Adrenal gland (tissue), 12 donors: Measurements from ENCODE around the gene TOGARAM1. TPM values are rescaled to one million over a fixed set of nuclear protein-coding genes. Genes with fewer than 3 reads are reported as not detected.

Experiments used
- DNase-seq, 7 donors: peaks; one replicate each; pipeline ENCODE4 v3.0.0-alpha.2; 2019 to 2020
- H3K27ac ChIP-seq, 5 donors: fragments of 200-600 bp; sonication (generic) in 4 of 5; 1 replicate in 3 of 5; 2 replicates in 2 of 5; pipeline versions ENCODE4 v1.5.1 to v1.8.0; 2016 to 2020; ENCODE audit warnings: mild to moderate bottlenecking in 1 of 5
- H3K27me3 ChIP-seq: fragments of 200-600 bp; 2 replicates; pipeline ENCODE4 v1.8.0; 2021
- H3K36me3 ChIP-seq, 2 donors: fragments of 200-600 bp; replicated peaks in 1 of 2; 1 replicate in 1 of 2; 2 replicates in 1 of 2; pipeline versions ENCODE4 v1.5.1 to v1.8.0; 2018 to 2022
- H3K4me1 ChIP-seq, 2 donors: fragments of 200-600 bp; replicated peaks in 1 of 2; 1 replicate in 1 of 2; 2 replicates in 1 of 2; pipeline versions ENCODE4 v1.5.1 to v1.8.0; 2018 to 2021
- H3K4me3 ChIP-seq, 4 donors: fragments of 200-600 bp; sonication (generic) in 3 of 4; one replicate each; pipeline ENCODE4 v1.5.1; 2016 to 2018
- H3K9me3 ChIP-seq, 3 donors: fragments of 200-600 bp; sonication (generic) in 1 of 3; replicated peaks in 1 of 3; 1 replicate in 2 of 3; 2 replicates in 1 of 3; pipeline versions ENCODE4 v1.5.1 to v1.8.0; 2016 to 2021
- POLR2A ChIP-seq, 2 donors: fragments of 450-650 bp; IDR thresholded peaks; one replicate each; pipeline ENCODE4 v1.6.1; 2017; ENCODE audit warnings: antibody characterized with exemption in 2 of 2, mild to moderate bottlenecking in 2 of 2, moderate library complexity in 1 of 2
- WGBS, 4 donors: extraction: QIAGEN DNeasy Blood & Tissue Kit in 2 of 4; methylation state at CpG; one replicate each; pipeline versions ENCODE4 v1.1.5 to v1.1.7; 2013 to 2017; 5-methylcytosine and 5-hydroxymethylcytosine counted together
- intact Hi-C, 2 donors: fragments of 100-400 bp; cut with DNase I; formaldehyde crosslinking; loops; one replicate each; pipeline versions ENCODE4 v1.14.1 to v1.15.0; 2022 to 2023
- polyA plus RNA-seq, 3 donors: library from polyadenylated mRNA; stranded (reverse); fragments of 200-250 nt in 2 of 3; fragments of 350-450 nt in 1 of 3; fragmentation: Illumina TruSeq in 1 of 3; extraction: RNeasy Lipid Tissue Mini Kit (QIAGEN cat#74804) in 1 of 3; gene quantifications; one replicate each; pipeline ENCODE4 v1.2.3, GENCODE V29; 2013 to 2014
- total RNA-seq, 9 donors: library from RNA; depleted of rRNA in 4 of 9; stranded (reverse); fragments of >200 nt in 4 of 9; fragments of 120-200 nt in 1 of 9; fragmentation: NEBNext Ultra II Directional in 1 of 9; extraction: Animal tissue kit (Norgen Biotek cat#: 25700) in 1 of 9; gene quantifications; one replicate each; pipeline versions ENCODE4 v1.1.0 to v1.2.4, GENCODE V29; 2013 to 2023
- TF ChIP-seq, protein P1 (sequence below), 6 experiments: fragments of 450-650 bp in 4 of 6; fragments of 200-600 bp in 2 of 6; sonication (generic) in 1 of 6; IDR thresholded peaks; 1 replicate in 5 of 6; 2 replicates in 1 of 6; pipeline versions ENCODE4 v1.5.1 to v1.8.0; 2016 to 2021; ENCODE audit warnings: antibody characterized with exemption in 6 of 6, mild to moderate bottlenecking in 2 of 6, moderate library complexity in 1 of 6
- donor health status: healthy with polysubstance abuse.
- donor health status: Bipolar disorder and iron deficiency.
- donor health status: DM: yes; HTN: yes; CAD: no.
- donor health status: DM: no; HTN: no; CAD: no.
- donor health status: DM: no; HTN: no; CAD: no.
- donor health status: DM: yes; HTN: yes; CAD: no.

Gene TOGARAM1
- total and polyA plus RNA-seq, 12 donors, result 4.2 to 42.0 (median 19.1) TPM

DNA sequence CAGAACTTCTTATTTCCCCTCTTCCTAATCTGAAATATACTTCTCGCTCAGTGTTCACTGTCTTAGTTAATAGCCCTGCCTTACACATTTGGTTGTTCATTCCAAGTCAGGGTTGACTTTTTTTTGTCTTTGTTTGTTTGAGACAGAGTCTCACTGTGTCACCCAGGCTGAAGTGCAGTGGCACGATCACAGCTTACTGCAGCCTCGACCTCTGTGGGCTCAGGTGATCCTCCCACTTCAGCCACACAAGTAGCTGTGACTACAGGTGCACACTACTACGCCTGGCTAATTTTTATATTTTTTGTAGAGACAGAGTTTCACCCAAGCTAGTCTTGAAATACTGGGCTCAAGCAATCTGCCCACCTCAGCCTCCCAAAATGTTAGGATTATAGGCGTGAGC is 79.7 kb downstream of the TOGARAM1 start:
- 97 to 100% (median 98%) methylated on average over 5 of the region's 5 CpGs for WGBS, 4 donors
- no peaks in the 10 kb centered on the region for H3K27me3 ChIP-seq
- H3K36me3 ChIP-seq, result peaks cover 0 to 8% of the 10 kb centered on the region in 2 donors

DNA sequence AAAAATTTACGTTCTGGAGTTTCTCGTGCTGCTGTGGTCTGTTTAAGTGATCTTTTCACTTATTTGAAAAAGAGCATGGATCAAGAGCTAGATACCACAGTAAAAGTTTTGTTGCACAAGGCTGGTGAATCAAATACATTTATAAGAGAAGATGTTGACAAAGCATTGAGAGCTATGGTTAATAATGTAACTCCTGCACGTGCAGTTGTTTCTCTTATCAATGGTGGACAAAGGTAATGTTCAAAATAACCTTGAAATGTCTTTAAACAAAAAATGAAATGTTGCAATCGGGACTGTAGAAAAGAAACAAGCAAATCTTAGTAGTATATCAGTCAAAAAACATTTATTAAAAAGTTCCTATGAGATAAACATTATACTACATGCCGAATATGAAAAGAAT is 82.6 kb downstream of the TOGARAM1 start:
- H3K4me3 ChIP-seq, result no peak overlapping the region
- DNase-seq, result no peak
- TF ChIP-seq, protein P1, sequence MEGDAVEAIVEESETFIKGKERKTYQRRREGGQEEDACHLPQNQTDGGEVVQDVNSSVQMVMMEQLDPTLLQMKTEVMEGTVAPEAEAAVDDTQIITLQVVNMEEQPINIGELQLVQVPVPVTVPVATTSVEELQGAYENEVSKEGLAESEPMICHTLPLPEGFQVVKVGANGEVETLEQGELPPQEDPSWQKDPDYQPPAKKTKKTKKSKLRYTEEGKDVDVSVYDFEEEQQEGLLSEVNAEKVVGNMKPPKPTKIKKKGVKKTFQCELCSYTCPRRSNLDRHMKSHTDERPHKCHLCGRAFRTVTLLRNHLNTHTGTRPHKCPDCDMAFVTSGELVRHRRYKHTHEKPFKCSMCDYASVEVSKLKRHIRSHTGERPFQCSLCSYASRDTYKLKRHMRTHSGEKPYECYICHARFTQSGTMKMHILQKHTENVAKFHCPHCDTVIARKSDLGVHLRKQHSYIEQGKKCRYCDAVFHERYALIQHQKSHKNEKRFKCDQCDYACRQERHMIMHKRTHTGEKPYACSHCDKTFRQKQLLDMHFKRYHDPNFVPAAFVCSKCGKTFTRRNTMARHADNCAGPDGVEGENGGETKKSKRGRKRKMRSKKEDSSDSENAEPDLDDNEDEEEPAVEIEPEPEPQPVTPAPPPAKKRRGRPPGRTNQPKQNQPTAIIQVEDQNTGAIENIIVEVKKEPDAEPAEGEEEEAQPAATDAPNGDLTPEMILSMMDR (IDR thresholded peaks at IDR 0.05), result no peak
- TF ChIP-seq POLR2A (IDR thresholded peaks at IDR 0.05), result no peak

More for the DNA sequence above, 79.7 kb downstream of the TOGARAM1 start:
- no peak for TF ChIP-seq POLR2A (IDR thresholded peaks at IDR 0.05)
- TF ChIP-seq, protein P1 (IDR thresholded peaks at IDR 0.05), result no peak
- Histone ChIP-seq H3K4me1 (no peaks in the 10 kb centered on the region), H3K27ac (no peak overlapping the region), H3K4me3 (no peak overlapping the region), H3K9me3 (no peaks in the 10 kb centered on the region)
- no peak for DNase-seq
- intact Hi-C loops, result no loop called here

DNA sequence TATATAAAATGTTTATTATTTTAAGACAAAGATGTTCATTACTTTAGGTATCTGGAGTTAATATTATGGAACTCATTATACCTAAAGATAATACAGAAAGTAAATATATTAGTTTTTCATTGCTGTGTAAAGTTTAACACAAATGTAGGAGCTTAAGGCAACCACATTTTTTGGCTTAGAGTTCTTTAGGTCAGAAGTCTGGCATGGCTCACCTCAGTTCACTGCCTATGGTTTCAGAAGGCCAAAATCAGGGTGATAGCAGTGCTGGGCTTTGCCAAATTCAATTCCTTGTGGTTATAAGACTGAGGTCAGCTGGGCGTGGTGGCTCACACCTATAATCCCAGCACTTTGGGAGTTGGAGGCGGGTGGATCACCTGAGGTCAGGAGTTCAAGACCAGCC is 86.4 kb downstream of the TOGARAM1 start:
- Histone ChIP-seq H3K27me3 (no peaks in the 10 kb centered on the region), H3K4me1 (no peaks in the 10 kb centered on the region), H3K4me3 (no peak overlapping the region), H3K36me3 (peaks cover 0 to 19% of the 10 kb centered on the region in 2 donors), H3K9me3 (no peaks in the 10 kb centered on the region), H3K27ac (no peak overlapping the region)
- no peak for TF ChIP-seq POLR2A (IDR thresholded peaks at IDR 0.05)
- TF ChIP-seq, protein P1 (IDR thresholded peaks at IDR 0.05), result no peak
- no peak for DNase-seq
- WGBS, 4 donors, result 90 to 100% (median 97%) methylated on average over 2 of the region's 2 CpGs
- intact Hi-C loops, result no loop called here

More for the DNA sequence above, 82.6 kb downstream of the TOGARAM1 start:
- no peaks in the 10 kb centered on the region for H3K9me3 ChIP-seq
- no peaks in the 10 kb centered on the region for H3K4me1 ChIP-seq
- intact Hi-C loops, result no loop called here
- H3K27ac ChIP-seq, result no peak overlapping the region
- 67 to 70% (median 68%) methylated on average over 5 of the region's 5 CpGs for WGBS, 4 donors
- H3K27me3 ChIP-seq, result no peaks in the 10 kb centered on the region
- peaks cover 0 to 9% of the 10 kb centered on the region in 2 donors for H3K36me3 ChIP-seq

DNA sequence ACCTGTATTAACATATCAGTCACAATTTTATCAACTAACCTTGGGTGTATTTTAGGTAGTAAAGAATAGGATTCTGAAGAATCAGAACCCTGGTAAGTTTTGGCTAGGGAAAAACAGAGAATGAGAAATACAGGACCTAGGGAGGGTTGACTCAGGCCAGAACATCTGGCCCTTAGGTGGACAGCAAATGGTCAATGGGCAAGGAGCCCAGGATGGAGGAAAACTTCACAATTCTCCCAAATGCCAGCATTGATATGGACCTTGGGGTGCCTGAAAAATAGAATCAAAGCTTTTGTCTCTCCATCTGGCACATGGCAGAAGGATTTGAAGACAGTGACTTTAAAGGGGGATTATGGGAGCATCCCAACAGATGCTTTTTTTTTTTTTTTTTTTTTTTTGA is 89.2 kb downstream of the TOGARAM1 start:
- Histone ChIP-seq H3K4me3 (no peak overlapping the region), H3K9me3 (peaks cover 0 to 4% (median 0%) of the 10 kb centered on the region in 3 donors), H3K27ac (no peak overlapping the region), H3K27me3 (no peaks in the 10 kb centered on the region), H3K36me3 (peaks cover 0 to 28% of the 10 kb centered on the region in 2 donors), H3K4me1 (no peaks in the 10 kb centered on the region)
- intact Hi-C loops, result no loop called here
- DNase-seq, result no peak
- no peak for TF ChIP-seq POLR2A (IDR thresholded peaks at IDR 0.05)
- TF ChIP-seq, protein P1 (IDR thresholded peaks at IDR 0.05), result no peak
